Right lobe of liver (tissue), 4 donors: Measurements from ENCODE around the gene KRT34.

Experiments used
- POLR2A ChIP-seq: fragments of 450-650 bp; IDR thresholded peaks from one replicate; pipeline ENCODE4 v1.6.1; 2017; ENCODE audit warnings: antibody characterized with exemption, mild to moderate bottlenecking
- TF ChIP-seq, protein P1 (sequence below), 4 donors: fragments of 200-600 bp in 3 of 4; fragments of 450-650 bp in 1 of 4; IDR thresholded peaks; one replicate each; pipeline versions ENCODE4 v1.5.1 to v1.8.0; 2016 to 2022; ENCODE audit warnings: antibody characterized with exemption in 4 of 4, mild to moderate bottlenecking in 2 of 4
- donor health status: DM: no; HTN: no; CAD: no.
- donor health status: DM: no; HTN: no; CAD: no.
- donor health status: DM: no; HTN: yes; CAD: no.

DNA sequence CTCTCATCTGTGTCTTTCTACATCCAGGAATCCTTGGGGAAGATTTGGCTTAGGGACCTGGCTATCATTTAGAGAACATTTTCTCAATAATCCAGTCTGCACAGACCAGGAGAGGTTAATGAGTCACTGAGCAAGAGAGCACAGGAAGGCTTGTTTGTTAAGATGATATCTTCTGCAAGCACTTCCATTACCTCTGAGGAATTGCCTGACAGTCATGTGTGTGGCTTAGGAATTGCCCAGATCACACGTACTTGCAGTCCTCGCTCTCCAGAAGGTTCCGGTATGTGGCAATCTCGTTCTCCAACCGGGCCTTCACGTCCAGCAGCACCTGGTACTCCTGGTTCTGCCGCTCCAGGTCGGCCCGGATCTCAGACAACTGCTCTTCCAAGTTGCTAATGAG, 39.0 kb upstream of the KRT34 start:
- TF ChIP-seq, protein P1, sequence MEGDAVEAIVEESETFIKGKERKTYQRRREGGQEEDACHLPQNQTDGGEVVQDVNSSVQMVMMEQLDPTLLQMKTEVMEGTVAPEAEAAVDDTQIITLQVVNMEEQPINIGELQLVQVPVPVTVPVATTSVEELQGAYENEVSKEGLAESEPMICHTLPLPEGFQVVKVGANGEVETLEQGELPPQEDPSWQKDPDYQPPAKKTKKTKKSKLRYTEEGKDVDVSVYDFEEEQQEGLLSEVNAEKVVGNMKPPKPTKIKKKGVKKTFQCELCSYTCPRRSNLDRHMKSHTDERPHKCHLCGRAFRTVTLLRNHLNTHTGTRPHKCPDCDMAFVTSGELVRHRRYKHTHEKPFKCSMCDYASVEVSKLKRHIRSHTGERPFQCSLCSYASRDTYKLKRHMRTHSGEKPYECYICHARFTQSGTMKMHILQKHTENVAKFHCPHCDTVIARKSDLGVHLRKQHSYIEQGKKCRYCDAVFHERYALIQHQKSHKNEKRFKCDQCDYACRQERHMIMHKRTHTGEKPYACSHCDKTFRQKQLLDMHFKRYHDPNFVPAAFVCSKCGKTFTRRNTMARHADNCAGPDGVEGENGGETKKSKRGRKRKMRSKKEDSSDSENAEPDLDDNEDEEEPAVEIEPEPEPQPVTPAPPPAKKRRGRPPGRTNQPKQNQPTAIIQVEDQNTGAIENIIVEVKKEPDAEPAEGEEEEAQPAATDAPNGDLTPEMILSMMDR (IDR thresholded peaks at IDR 0.05) = no peak
- no peak for TF ChIP-seq POLR2A
